ENCODE data around the gene ZNF658.
"Not testable (repeated sequence)": the region's sequence is repeated elsewhere in the genome, so short reads cannot be mapped to it uniquely, and the experiment has no call there.

DNA sequence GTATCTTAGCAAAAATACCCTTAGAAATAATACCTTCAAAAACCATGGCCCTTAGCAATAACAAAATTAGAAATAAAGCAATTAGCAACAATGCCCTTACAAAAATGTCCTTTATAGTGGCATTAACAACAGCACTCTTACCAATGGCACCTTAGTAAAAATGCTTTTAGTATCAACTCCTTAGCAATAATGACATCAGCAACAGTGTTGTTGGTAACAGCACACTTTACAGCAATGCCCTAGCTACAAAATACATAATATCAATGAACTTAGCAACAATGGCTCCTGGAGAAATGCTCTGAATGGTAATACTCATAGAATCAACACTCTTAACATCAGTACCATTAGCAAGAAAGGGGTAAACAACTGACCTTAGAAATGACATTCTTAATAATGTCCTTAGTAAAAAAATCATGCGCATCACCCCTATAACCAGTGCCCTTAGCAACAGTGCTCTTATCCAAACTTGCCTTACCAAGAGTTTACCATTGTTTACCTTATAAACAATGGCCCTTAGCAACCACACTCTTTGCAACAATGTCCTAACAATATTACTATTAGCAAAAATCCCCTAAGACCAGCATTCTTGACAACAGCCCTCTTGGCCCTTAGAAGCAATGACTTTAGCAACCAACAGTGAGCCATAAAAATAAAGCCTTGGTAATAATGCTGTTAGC is 35.8 kb downstream of the ZNF658 start:
- TF ChIP-seq ELF4 (IDR thresholded peaks at IDR 0.05); FOXA1 (IDR thresholded peaks at IDR 0.05); FOXK2 (IDR thresholded peaks at IDR 0.05); LEF1 (IDR thresholded peaks at IDR 0.05; ENCODE audit: borderline replicate concordance); SP1 (IDR thresholded peaks at IDR 0.05); CTBP1 (IDR thresholded peaks at IDR 0.05; ENCODE audit: borderline replicate concordance); ARNT (IDR thresholded peaks at IDR 0.05); FOXM1 (IDR thresholded peaks at IDR 0.05; ENCODE audit: borderline replicate concordance); HDGF (IDR thresholded peaks at IDR 0.05; ENCODE audit: borderline replicate concordance); ZNF384 (IDR thresholded peaks at IDR 0.05); BHLHE40 (IDR thresholded peaks at IDR 0.05; ENCODE audit: borderline replicate concordance); SUZ12 (IDR thresholded peaks at IDR 0.05): not testable (repeated sequence)
- TF ChIP-seq, protein P1, sequence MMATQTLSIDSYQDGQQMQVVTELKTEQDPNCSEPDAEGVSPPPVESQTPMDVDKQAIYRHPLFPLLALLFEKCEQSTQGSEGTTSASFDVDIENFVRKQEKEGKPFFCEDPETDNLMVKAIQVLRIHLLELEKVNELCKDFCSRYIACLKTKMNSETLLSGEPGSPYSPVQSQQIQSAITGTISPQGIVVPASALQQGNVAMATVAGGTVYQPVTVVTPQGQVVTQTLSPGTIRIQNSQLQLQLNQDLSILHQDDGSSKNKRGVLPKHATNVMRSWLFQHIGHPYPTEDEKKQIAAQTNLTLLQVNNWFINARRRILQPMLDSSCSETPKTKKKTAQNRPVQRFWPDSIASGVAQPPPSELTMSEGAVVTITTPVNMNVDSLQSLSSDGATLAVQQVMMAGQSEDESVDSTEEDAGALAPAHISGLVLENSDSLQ (IDR thresholded peaks at IDR 0.05), result not testable (repeated sequence)

All from HEK293T (cell line).